HepG2 (cell line): Measurements from ENCODE around the gene INF2. TPM values are rescaled to one million over a fixed set of nuclear protein-coding genes. Genes with fewer than 3 reads are reported as not detected.

Experiments used
- CBX5 ChIP-seq: sonication (generic); formaldehyde crosslinking; IDR thresholded peaks from 2 replicates; pipeline ENCODE4 v1.4.0; 2020; ENCODE audit warnings: missing genetic modification reagents, borderline replicate concordance
- DNMT1 ChIP-seq: sonication (generic); formaldehyde crosslinking; IDR thresholded peaks from 2 replicates; pipeline ENCODE4 v1.5.1; 2020; ENCODE audit warnings: mild to moderate bottlenecking, missing genetic modification reagents
- FOSL2 ChIP-seq: sonication (generic); formaldehyde crosslinking; IDR thresholded peaks from 2 replicates; pipeline ENCODE4 v1.4.0; 2020; ENCODE audit warnings: missing genetic modification reagents
- GABPB1 ChIP-seq: IDR thresholded peaks from 2 replicates; pipeline ENCODE4 v1.6.1; 2016; ENCODE audit warnings: mild to moderate bottlenecking, missing genetic modification reagents, moderate library complexity, missing compliant biosample characterization
- GLI4 ChIP-seq: sonication (generic); formaldehyde crosslinking; IDR thresholded peaks from 2 replicates; pipeline ENCODE4 v1.5.1; 2020; ENCODE audit warnings: missing genetic modification reagents, mild to moderate bottlenecking, moderate library complexity, borderline replicate concordance
- GTF2F1 ChIP-seq: fragments of 150-350 bp; IDR thresholded peaks from 2 replicates; pipeline ENCODE4 v1.6.1; 2014; ENCODE audit warnings: low read length
- KLF12 ChIP-seq: sonication (generic); formaldehyde crosslinking; IDR thresholded peaks from 2 replicates; pipeline ENCODE4 v1.4.0; 2020; ENCODE audit warnings: missing genetic modification reagents, borderline replicate concordance
- MEF2D ChIP-seq: sonication (generic); formaldehyde crosslinking; IDR thresholded peaks from 2 replicates; pipeline ENCODE4 v1.5.1; 2020; ENCODE audit warnings: mild to moderate bottlenecking, missing genetic modification reagents
- NFAT5 ChIP-seq: sonication (generic); formaldehyde crosslinking; IDR thresholded peaks from 2 replicates; pipeline ENCODE4 v1.4.0; 2020; ENCODE audit warnings: missing genetic modification reagents
- NFYC ChIP-seq: IDR thresholded peaks from 2 replicates; pipeline ENCODE4 v1.6.1; 2016; ENCODE audit warnings: missing genetic modification reagents, missing compliant biosample characterization
- NR3C1 ChIP-seq: sonication (generic); formaldehyde crosslinking; IDR thresholded peaks from 2 replicates; pipeline ENCODE4 v1.4.0; 2020; ENCODE audit warnings: missing genetic modification reagents
- PHF21A ChIP-seq: sonication (generic); formaldehyde crosslinking; IDR thresholded peaks from 2 replicates; pipeline ENCODE4 v1.5.0; 2020; ENCODE audit warnings: mild to moderate bottlenecking, missing genetic modification reagents
- PRPF4 ChIP-seq: fragments of 200-400 bp; formaldehyde crosslinking; IDR thresholded peaks from 2 replicates; pipeline ENCODE4 v1.6.1; 2016; ENCODE audit warnings: low read length, low read depth; ENCODE audit not compliant: poor library complexity, severe bottlenecking
- RXRB ChIP-seq: IDR thresholded peaks from 2 replicates; pipeline ENCODE4 v1.6.1; 2016; ENCODE audit warnings: borderline replicate concordance, missing genetic modification reagents, missing compliant biosample characterization
- TOPORS ChIP-seq: sonication (generic); formaldehyde crosslinking; IDR thresholded peaks from 2 replicates; pipeline ENCODE4 v1.8.0; 2023; ENCODE audit warnings: mild to moderate bottlenecking, missing genetic modification reagents
- ZBTB2 ChIP-seq: sonication (generic); formaldehyde crosslinking; IDR thresholded peaks from 2 replicates; pipeline ENCODE4 v1.8.0; 2022; ENCODE audit warnings: low read depth, missing genetic modification reagents
- ZNF484 ChIP-seq: sonication (generic); formaldehyde crosslinking; IDR thresholded peaks from 2 replicates; pipeline ENCODE4 v1.5.1; 2020; ENCODE audit warnings: mild to moderate bottlenecking, low read depth, missing genetic modification reagents, borderline replicate concordance
- polyA plus RNA-seq, 8 experiments: library from polyadenylated mRNA; depleted of rRNA in 3 of 8; stranded (reverse) in 7 of 8; unstranded in 1 of 8; fragments of >200 nt; fragmentation: Illumina TruSeq in 4 of 8; extraction: Trizol in 4 of 8; gene quantifications; 2 replicates each; pipeline versions ENCODE4 v1.2.1 to v1.2.3, GENCODE V29; 2011 to 2016; ENCODE audit warnings: low read depth in 4 of 8, missing spikeins in 1 of 8, mixed read lengths in 1 of 8; ENCODE audit not compliant: insufficient read depth in 1 of 8
- total RNA-seq, 5 experiments: library from RNA; depleted of rRNA; stranded (reverse); fragments of >200 nt; fragmentation: Illumina TruSeq; extraction: Trizol; gene quantifications; 2 replicates each; pipeline ENCODE4 v1.2.3, GENCODE V29; 2016; ENCODE audit warnings: low read depth in 1 of 5
- TF ChIP-seq, protein P1 (sequence below): sonication (generic); formaldehyde crosslinking; IDR thresholded peaks from 2 replicates; pipeline ENCODE4 v1.4.0; 2020; ENCODE audit warnings: missing genetic modification reagents
- TF ChIP-seq, protein P2 (sequence below): sonication (generic); formaldehyde crosslinking; IDR thresholded peaks from 2 replicates; pipeline ENCODE4 v1.4.0; 2020; ENCODE audit warnings: mild to moderate bottlenecking, low read depth, missing genetic modification reagents

The INF2 gene
- total and polyA plus RNA-seq, 2 of the 13 experiments (the other 11 are each of a cell fraction or from before 2014, with no cell fraction given), result 16.4 to 26.4 TPM

- TF ChIP-seq FOSL2 (0 out of 2 replicates have a peak, but pooled peaks have one; percentile 19), NFYC (CRISPR knock-in tag) (peak; percentile 96), GTF2F1 (no peak), PHF21A (CRISPR knock-in tag) (peak; percentile 85), NR3C1 (CRISPR knock-in tag) (no peak), RXRB (peak; percentile 8; the same call in 1 of the 2 replicates), KLF12 (no peak), GABPB1 (CRISPR knock-in tag) (peak; percentile 89), MEF2D (CRISPR knock-in tag) (no peak), DNMT1 (0 out of 2 replicates have a peak, but pooled peaks have one; percentile 34), CBX5 (CRISPR knock-in tag) (no peak; the same call in 1 of the 2 replicates), PRPF4 (no peak), ZNF484 (peak; percentile 90; the same call in 1 of the 2 replicates), ZBTB2 (CRISPR knock-in tag) (peak; percentile 29; the same call in 1 of the 2 replicates), GLI4 (CRISPR knock-in tag) (no peak), NFAT5 (CRISPR knock-in tag) (peak; percentile 32; the same call in 1 of the 2 replicates), TOPORS (CRISPR knock-in tag) (no peak)
- TF ChIP-seq, protein P1, sequence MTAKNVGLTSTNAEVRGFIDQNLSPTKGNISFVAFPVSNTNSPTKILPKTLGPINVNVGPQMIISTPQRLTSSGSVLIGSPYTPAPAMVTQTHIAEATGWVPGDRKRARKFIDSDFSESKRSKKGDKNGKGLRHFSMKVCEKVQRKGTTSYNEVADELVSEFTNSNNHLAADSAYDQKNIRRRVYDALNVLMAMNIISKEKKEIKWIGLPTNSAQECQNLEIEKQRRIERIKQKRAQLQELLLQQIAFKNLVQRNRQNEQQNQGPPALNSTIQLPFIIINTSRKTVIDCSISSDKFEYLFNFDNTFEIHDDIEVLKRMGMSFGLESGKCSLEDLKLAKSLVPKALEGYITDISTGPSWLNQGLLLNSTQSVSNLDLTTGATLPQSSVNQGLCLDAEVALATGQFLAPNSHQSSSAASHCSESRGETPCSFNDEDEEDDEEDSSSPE (CRISPR knock-in tag), result peak; percentile 97
- TF ChIP-seq, protein P2, sequence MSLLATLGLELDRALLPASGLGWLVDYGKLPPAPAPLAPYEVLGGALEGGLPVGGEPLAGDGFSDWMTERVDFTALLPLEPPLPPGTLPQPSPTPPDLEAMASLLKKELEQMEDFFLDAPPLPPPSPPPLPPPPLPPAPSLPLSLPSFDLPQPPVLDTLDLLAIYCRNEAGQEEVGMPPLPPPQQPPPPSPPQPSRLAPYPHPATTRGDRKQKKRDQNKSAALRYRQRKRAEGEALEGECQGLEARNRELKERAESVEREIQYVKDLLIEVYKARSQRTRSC (CRISPR knock-in tag), result peak; percentile 65; the same call in 1 of the 2 replicates
Measured at GRCh38 chr14:104752735-104753527, 63.5 kb downstream of the INF2 start, which contains the start of gene SIVA1 (continued).
